Neural cell (in vitro differentiated cells): Measurements from ENCODE around the gene CHDH. TPM values are rescaled to one million over a fixed set of nuclear protein-coding genes. Genes with fewer than 3 reads are reported as not detected.

Experiments used
- H2AFZ ChIP-seq: fragments of 200-600, 300-800 bp; sonication (generic), shearing (Covaris generic); 2 replicates; pipeline ENCODE4 v1.6.0; 2014; ENCODE audit warnings: low read depth, mild to moderate bottlenecking, antibody characterized with exemption, low read length, moderate library complexity
- H3F3A ChIP-seq: fragments of 200-600 bp; shearing (Covaris generic); 2 replicates; pipeline ENCODE4 v1.6.1; 2016; ENCODE audit warnings: mild to moderate bottlenecking, moderate library complexity, mixed read lengths, antibody characterized with exemption, low read length; ENCODE audit not compliant: insufficient read depth, poor library complexity, severe bottlenecking
- H3K27ac ChIP-seq: fragments of 200-600, 300-800 bp; sonication (generic), shearing (Covaris generic); 2 replicates; pipeline ENCODE4 v1.5.1; 2014; ENCODE audit warnings: mild to moderate bottlenecking, low read length, moderate library complexity
- H3K27me3 ChIP-seq: fragments of 300-800, 200-600 bp; sonication (generic), shearing (Covaris generic); 2 replicates; pipeline ENCODE4 v1.6.0; 2014; ENCODE audit warnings: mild to moderate bottlenecking, low read depth, low read length, moderate library complexity; ENCODE audit not compliant: insufficient read depth
- H3K36me3 ChIP-seq: fragments of 300-800, 200-600 bp; sonication (generic), shearing (Covaris generic); 2 replicates; pipeline ENCODE4 v1.5.1; 2014; ENCODE audit warnings: mild to moderate bottlenecking, antibody characterized with exemption, low read length, moderate library complexity; ENCODE audit not compliant: insufficient read depth
- H3K4me2 ChIP-seq: fragments of 300-800, 200-600 bp; sonication (generic), shearing (Covaris generic); 2 replicates; pipeline ENCODE4 v1.6.0; 2014; ENCODE audit warnings: mild to moderate bottlenecking, low read length
- H3K4me3 ChIP-seq: fragments of 300-800, 200-600 bp; sonication (generic), shearing (Covaris generic); 2 replicates; pipeline ENCODE4 v1.5.1; 2014; ENCODE audit warnings: mild to moderate bottlenecking, low read length, moderate library complexity
- H3K79me2 ChIP-seq: fragments of 200-600 bp; shearing (Covaris generic); replicated peaks from 2 replicates; pipeline ENCODE4 v1.6.0; 2014; ENCODE audit warnings: mild to moderate bottlenecking, low read length, moderate library complexity; ENCODE audit not compliant: insufficient read depth
- H3K9ac ChIP-seq: fragments of 300-800, 200-600 bp; sonication (generic), shearing (Covaris generic); 2 replicates; pipeline ENCODE4 v1.6.1; 2016; ENCODE audit warnings: mild to moderate bottlenecking, low read length, mixed read lengths
- H3K9me2 ChIP-seq: fragments of 200-600 bp; shearing (Covaris generic); 2 replicates; pipeline ENCODE4 v1.6.1; 2016; ENCODE audit warnings: mild to moderate bottlenecking, low read length, mixed read lengths; ENCODE audit not compliant: insufficient read depth
- H3K9me3 ChIP-seq: fragments of 200-600, 300-800 bp; sonication (generic), shearing (Covaris generic); 2 replicates; pipeline ENCODE4 v1.6.1; 2016; ENCODE audit warnings: mild to moderate bottlenecking, mixed run types, low read length, moderate library complexity, mixed read lengths
- H4K20me1 ChIP-seq: fragments of 200-600 bp; shearing (Covaris generic); 2 replicates; pipeline ENCODE4 v1.6.1; 2016; ENCODE audit warnings: mild to moderate bottlenecking, mixed run types; ENCODE audit not compliant: insufficient read depth
- EP300 ChIP-seq: fragments of 450-650 bp; conservative IDR thresholded peaks from 2 replicates; pipeline ENCODE4 v1.6.1; 2014; ENCODE audit warnings: antibody characterized with exemption, mild to moderate bottlenecking, moderate library complexity; ENCODE audit not compliant: poor library complexity, severe bottlenecking
- EZH2 ChIP-seq: fragments of 200-600, 300-800 bp; shearing (Covaris generic), sonication (generic); IDR thresholded peaks from 2 replicates; pipeline ENCODE4 v1.6.1; 2014; ENCODE audit warnings: antibody characterized with exemption, low read length, borderline replicate concordance, mild to moderate bottlenecking; ENCODE audit not compliant: insufficient read depth, poor library complexity, severe bottlenecking
- MXI1 ChIP-seq: fragments of 450-650 bp; conservative IDR thresholded peaks from 2 replicates; pipeline ENCODE4 v1.6.1; 2014; ENCODE audit warnings: antibody characterized with exemption, mild to moderate bottlenecking; ENCODE audit not compliant: poor library complexity, severe bottlenecking
- POLR2AphosphoS5 ChIP-seq: IDR thresholded peaks from 2 replicates; pipeline ENCODE4 v1.6.1; 2012
- RAD21 ChIP-seq: fragments of 450-650 bp; conservative IDR thresholded peaks from 2 replicates; pipeline ENCODE4 v1.6.1; 2014; ENCODE audit warnings: antibody characterized with exemption, mild to moderate bottlenecking, moderate library complexity
- REST ChIP-seq: IDR thresholded peaks from 2 replicates; pipeline ENCODE4 v1.6.1; 2012; ENCODE audit warnings: borderline replicate concordance
- SMC3 ChIP-seq: fragments of 450-650 bp; conservative IDR thresholded peaks from 2 replicates; pipeline ENCODE4 v1.6.1; 2014; ENCODE audit warnings: antibody characterized with exemption, mild to moderate bottlenecking, moderate library complexity; ENCODE audit not compliant: poor library complexity
- TAF1 ChIP-seq: IDR thresholded peaks from 2 replicates; pipeline ENCODE4 v1.6.1; 2012; ENCODE audit warnings: low read depth
- polyA plus RNA-seq: library from polyadenylated mRNA; depleted of rRNA; stranded (reverse); fragments of >200 nt; gene quantifications from 2 replicates; pipeline ENCODE4 v1.2.3, GENCODE V29; 2014
- TF ChIP-seq, protein P1 (sequence below): fragments of 450-650 bp; IDR thresholded peaks from 2 replicates; pipeline ENCODE4 v1.5.1; 2014; ENCODE audit warnings: antibody characterized with exemption, mild to moderate bottlenecking, moderate library complexity; ENCODE audit not compliant: poor library complexity, severe bottlenecking

The CHDH gene
- polyA plus RNA-seq, 1 donor from 2014 or later: 0.17 TPM

- Histone ChIP-seq H3K27me3 (no peaks in the 10 kb centered on the region), H3K9me3 (no peaks in the 10 kb centered on the region), H3K79me2 (no peaks in the 10 kb centered on the region), H3K36me3 (no peaks in the 10 kb centered on the region), H3K9me2 (no peaks in the 10 kb centered on the region), H3F3A (no peaks in the 10 kb centered on the region), H3K9ac (no peak overlapping the region), H3K27ac (no peak overlapping the region), H3K4me2 (no peak overlapping the region), H4K20me1 (no peaks in the 10 kb centered on the region), H2AFZ (no peak overlapping the region), H3K4me3 (no peak overlapping the region)
- TF ChIP-seq RAD21: no peak
- no peak for TF ChIP-seq TAF1
- no peak for TF ChIP-seq MXI1
- no peak for TF ChIP-seq SMC3
- no peak for TF ChIP-seq EZH2
- TF ChIP-seq, protein P1, sequence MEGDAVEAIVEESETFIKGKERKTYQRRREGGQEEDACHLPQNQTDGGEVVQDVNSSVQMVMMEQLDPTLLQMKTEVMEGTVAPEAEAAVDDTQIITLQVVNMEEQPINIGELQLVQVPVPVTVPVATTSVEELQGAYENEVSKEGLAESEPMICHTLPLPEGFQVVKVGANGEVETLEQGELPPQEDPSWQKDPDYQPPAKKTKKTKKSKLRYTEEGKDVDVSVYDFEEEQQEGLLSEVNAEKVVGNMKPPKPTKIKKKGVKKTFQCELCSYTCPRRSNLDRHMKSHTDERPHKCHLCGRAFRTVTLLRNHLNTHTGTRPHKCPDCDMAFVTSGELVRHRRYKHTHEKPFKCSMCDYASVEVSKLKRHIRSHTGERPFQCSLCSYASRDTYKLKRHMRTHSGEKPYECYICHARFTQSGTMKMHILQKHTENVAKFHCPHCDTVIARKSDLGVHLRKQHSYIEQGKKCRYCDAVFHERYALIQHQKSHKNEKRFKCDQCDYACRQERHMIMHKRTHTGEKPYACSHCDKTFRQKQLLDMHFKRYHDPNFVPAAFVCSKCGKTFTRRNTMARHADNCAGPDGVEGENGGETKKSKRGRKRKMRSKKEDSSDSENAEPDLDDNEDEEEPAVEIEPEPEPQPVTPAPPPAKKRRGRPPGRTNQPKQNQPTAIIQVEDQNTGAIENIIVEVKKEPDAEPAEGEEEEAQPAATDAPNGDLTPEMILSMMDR: no peak
- no peak for TF ChIP-seq EP300
- no peak for TF ChIP-seq POLR2AphosphoS5
- no peak for TF ChIP-seq REST
Observed at GRCh38 chr3:53829605-53830004, 16.6 kb downstream of the CHDH start.

GRCh38 chr3:53828581-53828980 lies 17.6 kb downstream of the CHDH start:
- no peak overlapping the region for H3K27ac ChIP-seq
- TF ChIP-seq RAD21: no peak
- TF ChIP-seq REST: no peak
- TF ChIP-seq, protein P1: no peak
- no peak for TF ChIP-seq EZH2
- no peak for TF ChIP-seq MXI1
- TF ChIP-seq EP300: no peak
- TF ChIP-seq SMC3: no peak
- TF ChIP-seq POLR2AphosphoS5: no peak
- no peak for TF ChIP-seq TAF1
- no peaks in the 10 kb centered on the region for H3K36me3 ChIP-seq
- H3K79me2 ChIP-seq: no peaks in the 10 kb centered on the region
- H2AFZ ChIP-seq: no peak overlapping the region
- no peak overlapping the region for H3K9ac ChIP-seq
- H3F3A ChIP-seq: no peaks in the 10 kb centered on the region
- H3K4me3 ChIP-seq: no peak overlapping the region
- H3K4me2 ChIP-seq: no peak overlapping the region
- H3K27me3 ChIP-seq: no peaks in the 10 kb centered on the region
- no peaks in the 10 kb centered on the region for H3K9me2 ChIP-seq
- no peaks in the 10 kb centered on the region for H4K20me1 ChIP-seq
- no peaks in the 10 kb centered on the region for H3K9me3 ChIP-seq
